Measurements from ENCODE around the gene GLTP.
"Not testable (repeated sequence)": the region's sequence is repeated elsewhere in the genome, so short reads cannot be mapped to it uniquely, and the experiment has no call there.

The GLTP gene

GRCh38 chr12:109902891-109903418, 22.6 kb upstream of the GLTP start:
- no peak for DNase-seq (ENCODE audit: low read depth)

- DNase-seq (ENCODE audit: low read depth), result no peak
Measured at GRCh38 chr12:109900752-109901580, 20.6 kb upstream of the GLTP start.

- peak; percentile 58 for DNase-seq (ENCODE audit: low read depth)
Measured at GRCh38 chr12:109899783-109900751, 19.7 kb upstream of the GLTP start, which contains the start of gene TCHP. Gene TCHP, plus strand, starts transcription at chr12:109900274. Its CDS starts 2,753 bp downstream, at chr12:109903027.

GRCh38 chr12:109899345-109899744, 19.0 kb upstream of the GLTP start:
- not testable (repeated sequence) for DNase-seq (ENCODE audit: low read depth)

- no peak for DNase-seq (ENCODE audit: low read depth)
Measured at GRCh38 chr12:109897029-109897428, 16.7 kb upstream of the GLTP start.

GRCh38 chr12:109896188-109896587, 15.8 kb upstream of the GLTP start:
- no peak for DNase-seq (ENCODE audit: low read depth)

- no peak for DNase-seq (ENCODE audit: low read depth)
Measured at GRCh38 chr12:109894939-109895338, 14.6 kb upstream of the GLTP start.

- DNase-seq (ENCODE audit: low read depth), result no peak
Measured at GRCh38 chr12:109893261-109893995, 13.1 kb upstream of the GLTP start.

- no peak for DNase-seq (ENCODE audit: low read depth)
Measured at GRCh38 chr12:109892748-109893147, 12.4 kb upstream of the GLTP start.

GRCh38 chr12:109892165-109892715, 11.9 kb upstream of the GLTP start:
- DNase-seq (ENCODE audit: low read depth), result no peak

GRCh38 chr12:109891731-109892130, 11.4 kb upstream of the GLTP start:
- DNase-seq (ENCODE audit: low read depth), result not testable (repeated sequence)

GRCh38 chr12:109890620-109891170, 10.4 kb upstream of the GLTP start:
- no peak for DNase-seq (ENCODE audit: low read depth)

GRCh38 chr12:109888179-109889020, 8.1 kb upstream of the GLTP start:
- no peak for DNase-seq (ENCODE audit: low read depth)

- DNase-seq (ENCODE audit: low read depth), result no peak
Measured at GRCh38 chr12:109885616-109886015, 5.3 kb upstream of the GLTP start.

- DNase-seq (ENCODE audit: low read depth), result no peak
Measured at GRCh38 chr12:109883461-109883860, 3.1 kb upstream of the GLTP start.

GRCh38 chr12:109881752-109882151, 1.4 kb upstream of the GLTP start:
- DNase-seq (ENCODE audit: low read depth), result no peak

- DNase-seq (ENCODE audit: low read depth), result no peak
Measured at GRCh38 chr12:109880938-109881337, 597 bp upstream of the GLTP start.

- no peak for DNase-seq (ENCODE audit: low read depth)
Measured at GRCh38 chr12:109879351-109880042, 844 bp downstream of the GLTP start.

GRCh38 chr12:109878749-109879148, 1.6 kb downstream of the GLTP start:
- no peak for DNase-seq (ENCODE audit: low read depth)

- DNase-seq (ENCODE audit: low read depth), result no peak
Measured at GRCh38 chr12:109878247-109878625, 2.1 kb downstream of the GLTP start.
